ENCODE data around the gene SNX9.
A peak's percentile ranks its signal among the peaks of the same experiment; 100 is the strongest.

Gene SNX9

DNA sequence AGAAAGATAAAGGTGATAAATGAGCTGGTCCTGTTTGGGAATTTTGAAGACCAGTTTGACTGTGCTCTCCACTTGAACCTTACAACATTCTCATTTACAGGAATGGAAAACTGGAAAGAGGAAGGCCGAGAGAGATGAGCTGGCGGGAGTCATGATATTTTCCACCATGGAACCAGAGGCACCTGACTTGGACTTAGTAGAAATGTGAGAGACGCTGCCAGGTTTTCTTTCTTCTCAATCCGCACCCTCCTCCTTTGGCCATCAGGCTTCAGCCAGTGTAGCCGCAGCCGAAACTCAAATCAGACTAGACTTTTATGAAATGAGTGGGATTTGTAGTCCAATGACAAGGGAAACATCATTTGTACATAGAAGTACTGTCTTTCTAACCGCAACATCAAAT is 104.0 kb downstream of the SNX9 start:
- no peak overlapping the region for H2BK5ac ChIP-seq (ENCODE audit: low read length)
- no peaks in the 10 kb centered on the region for H3K27me3 ChIP-seq (ENCODE audit: control insufficient read depth in 3 of 3, insufficient read depth in 3 of 3, low read depth in 1 of 3, low read length in 3 of 3)
- H3K18ac ChIP-seq (ENCODE audit: low read length), result no peak overlapping the region
- H4K91ac ChIP-seq (ENCODE audit: low read depth, low read length, poor library complexity), result no peak overlapping the region
- no peak overlapping the region for H2BK15ac ChIP-seq (ENCODE audit: low read length)
- no peak for DNase-seq (ENCODE audit: low spot score)
- H3K79me1 ChIP-seq (ENCODE audit: low read depth, low read length), result no peaks in the 10 kb centered on the region
- no peak overlapping the region for H3K27ac ChIP-seq (replicated peaks; ENCODE audit: low read length)
- H3K4me2 ChIP-seq (ENCODE audit: insufficient read depth, low read length, poor library complexity, severe bottlenecking), result no peak overlapping the region
- H3K4ac ChIP-seq (ENCODE audit: low read length), result no peak overlapping the region
- no peak overlapping the region for H3K9ac ChIP-seq (ENCODE audit: low read depth, low read length, poor library complexity)
- no peak overlapping the region for H4K8ac ChIP-seq (ENCODE audit: low read depth, low read length)
- no peak overlapping the region for H3K4me3 ChIP-seq (ENCODE audit: low read length in 2 of 2)
- no peak overlapping the region for H2BK120ac ChIP-seq (ENCODE audit: low read depth, low read length)
- WGBS, 2 donors (ENCODE audit: extremely low coverage in 2 of 2, insufficient read length in 2 of 2, insufficient replicate concordance in 1 of 2), result no CpG with 5 or more reads among the region's 7 CpGs
- no peak overlapping the region for H3K14ac ChIP-seq (ENCODE audit: low read length)
- no peak overlapping the region for H3K23ac ChIP-seq (ENCODE audit: low read depth, low read length, poor library complexity)
- no peaks in the 10 kb centered on the region for H3K9me3 ChIP-seq (replicated peaks in 1 of 2; ENCODE audit: control insufficient read depth in 2 of 2, insufficient read depth in 1 of 2, low read depth in 1 of 2, low read length in 2 of 2)
- peaks cover 17 to 76% of the 10 kb centered on the region in 2 donors for H3K36me3 ChIP-seq (replicated peaks in 1 of 2; ENCODE audit: control insufficient read depth in 2 of 2, insufficient read depth in 2 of 2, low read length in 2 of 2)
- H2BK12ac ChIP-seq (ENCODE audit: low read length), result no peak overlapping the region
- no peak overlapping the region for H2AFZ ChIP-seq (ENCODE audit: low read length)
- H3K4me1 ChIP-seq (ENCODE audit: control insufficient read depth in 2 of 2, insufficient read depth in 1 of 2, low read depth in 1 of 2, low read length in 2 of 2), result peaks cover 0 to 9% of the 10 kb centered on the region in 2 donors
- H2AK5ac ChIP-seq (ENCODE audit: low read depth, low read length), result no peak overlapping the region

DNA sequence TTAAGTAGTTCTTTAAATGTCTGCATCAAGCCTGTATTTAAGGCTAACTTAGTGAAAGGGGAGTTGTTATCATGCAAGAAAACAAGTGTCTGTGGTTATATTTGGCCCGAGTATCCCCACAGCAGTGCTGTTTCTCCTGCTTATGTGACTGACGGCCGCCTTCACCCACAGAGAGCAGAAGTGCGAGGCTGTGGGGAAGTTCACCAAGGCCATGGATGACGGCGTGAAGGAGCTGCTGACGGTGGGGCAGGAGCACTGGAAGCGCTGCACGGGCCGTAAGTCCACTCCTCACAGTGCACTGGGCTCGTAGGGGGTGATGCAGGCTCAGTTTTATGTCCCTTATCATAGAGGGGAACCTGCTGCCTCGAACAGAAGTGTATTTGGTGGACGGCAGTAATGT is 105.4 kb downstream of the SNX9 start:
- Histone ChIP-seq H3K27me3 (ENCODE audit: control insufficient read depth in 3 of 3, insufficient read depth in 3 of 3, low read depth in 1 of 3, low read length in 3 of 3) (no peaks in the 10 kb centered on the region), H4K91ac (ENCODE audit: low read depth, low read length, poor library complexity) (no peak overlapping the region), H3K14ac (ENCODE audit: low read length) (no peak overlapping the region), H3K79me1 (ENCODE audit: low read depth, low read length) (no peaks in the 10 kb centered on the region), H3K9me3 (replicated peaks in 1 of 2; ENCODE audit: control insufficient read depth in 2 of 2, insufficient read depth in 1 of 2, low read depth in 1 of 2, low read length in 2 of 2) (no peaks in the 10 kb centered on the region), H4K8ac (ENCODE audit: low read depth, low read length) (peak overlapping the region; percentile 85), H3K4me3 (ENCODE audit: low read length in 2 of 2) (peak overlapping the region in 1 of 2 donors; percentile 31), H2BK120ac (ENCODE audit: low read depth, low read length) (no peak overlapping the region), H3K9ac (ENCODE audit: low read depth, low read length, poor library complexity) (peak overlapping the region; percentile 50), H2AK5ac (ENCODE audit: low read depth, low read length) (no peak overlapping the region), H3K4me2 (ENCODE audit: insufficient read depth, low read length, poor library complexity, severe bottlenecking) (no peak overlapping the region), H3K23ac (ENCODE audit: low read depth, low read length, poor library complexity) (no peak overlapping the region), H3K18ac (ENCODE audit: low read length) (no peak overlapping the region), H3K36me3 (replicated peaks in 1 of 2; ENCODE audit: control insufficient read depth in 2 of 2, insufficient read depth in 2 of 2, low read length in 2 of 2) (peaks cover 20 to 76% of the 10 kb centered on the region in 2 donors), H3K27ac (replicated peaks; ENCODE audit: low read length) (no peak overlapping the region), H2BK5ac (ENCODE audit: low read length) (no peak overlapping the region), H2BK15ac (ENCODE audit: low read length) (no peak overlapping the region), H2BK12ac (ENCODE audit: low read length) (no peak overlapping the region), H3K4ac (ENCODE audit: low read length) (no peak overlapping the region), H2AFZ (ENCODE audit: low read length) (no peak overlapping the region), H3K4me1 (ENCODE audit: control insufficient read depth in 2 of 2, insufficient read depth in 1 of 2, low read depth in 1 of 2, low read length in 2 of 2) (peaks cover 0 to 9% of the 10 kb centered on the region in 2 donors)
- DNase-seq (ENCODE audit: low spot score), result no peak
- WGBS, 2 donors (ENCODE audit: extremely low coverage in 2 of 2, insufficient read length in 2 of 2, insufficient replicate concordance in 1 of 2), result no CpG with 5 or more reads among the region's 13 CpGs

GRCh38 chr6:157929076-157929475 is 106.0 kb downstream of the SNX9 start:
- H3K27me3 ChIP-seq (ENCODE audit: control insufficient read depth in 3 of 3, insufficient read depth in 3 of 3, low read depth in 1 of 3, low read length in 3 of 3), result no peaks in the 10 kb centered on the region
- H2BK120ac ChIP-seq (ENCODE audit: low read depth, low read length), result no peak overlapping the region
- H3K14ac ChIP-seq (ENCODE audit: low read length), result no peak overlapping the region
- H3K9me3 ChIP-seq (replicated peaks in 1 of 2; ENCODE audit: control insufficient read depth in 2 of 2, insufficient read depth in 1 of 2, low read depth in 1 of 2, low read length in 2 of 2), result no peaks in the 10 kb centered on the region
- H2BK15ac ChIP-seq (ENCODE audit: low read length), result no peak overlapping the region
- H4K8ac ChIP-seq (ENCODE audit: low read depth, low read length), result no peak overlapping the region
- no peak overlapping the region for H3K4me3 ChIP-seq (ENCODE audit: low read length in 2 of 2)
- H2AK5ac ChIP-seq (ENCODE audit: low read depth, low read length), result no peak overlapping the region
- peaks cover 19 to 78% of the 10 kb centered on the region in 2 donors for H3K36me3 ChIP-seq (replicated peaks in 1 of 2; ENCODE audit: control insufficient read depth in 2 of 2, insufficient read depth in 2 of 2, low read length in 2 of 2)
- H3K27ac ChIP-seq (replicated peaks; ENCODE audit: low read length), result no peak overlapping the region
- H4K91ac ChIP-seq (ENCODE audit: low read depth, low read length, poor library complexity), result no peak overlapping the region
- DNase-seq (ENCODE audit: low spot score), result no peak
- H2AFZ ChIP-seq (ENCODE audit: low read length), result peak overlapping the region; percentile 80
- H3K79me1 ChIP-seq (ENCODE audit: low read depth, low read length), result no peaks in the 10 kb centered on the region
- no peak overlapping the region for H3K18ac ChIP-seq (ENCODE audit: low read length)
- H2BK12ac ChIP-seq (ENCODE audit: low read length), result no peak overlapping the region
- no peak overlapping the region for H3K23ac ChIP-seq (ENCODE audit: low read depth, low read length, poor library complexity)
- WGBS, 2 donors (ENCODE audit: extremely low coverage in 2 of 2, insufficient read length in 2 of 2, insufficient replicate concordance in 1 of 2), result no CpG with 5 or more reads among the region's 7 CpGs
- no peak overlapping the region for H2BK5ac ChIP-seq (ENCODE audit: low read length)
- H3K4me2 ChIP-seq (ENCODE audit: insufficient read depth, low read length, poor library complexity, severe bottlenecking), result no peak overlapping the region
- peaks cover 0 to 9% of the 10 kb centered on the region in 2 donors for H3K4me1 ChIP-seq (ENCODE audit: control insufficient read depth in 2 of 2, insufficient read depth in 1 of 2, low read depth in 1 of 2, low read length in 2 of 2)
- no peak overlapping the region for H3K4ac ChIP-seq (ENCODE audit: low read length)
- no peak overlapping the region for H3K9ac ChIP-seq (ENCODE audit: low read depth, low read length, poor library complexity)

GRCh38 chr6:157929765-157930319 is 106.8 kb downstream of the SNX9 start:
- no CpG with 5 or more reads among the region's 3 CpGs for WGBS, 2 donors (ENCODE audit: extremely low coverage in 2 of 2, insufficient read length in 2 of 2, insufficient replicate concordance in 1 of 2)
- peaks cover 19 to 81% of the 10 kb centered on the region in 2 donors for H3K36me3 ChIP-seq (replicated peaks in 1 of 2; ENCODE audit: control insufficient read depth in 2 of 2, insufficient read depth in 2 of 2, low read length in 2 of 2)

More at GRCh38 chr6:157929765-157930319, 106.8 kb downstream of the SNX9 start:
- no peak overlapping the region for H2BK15ac ChIP-seq (ENCODE audit: low read length)
- H3K9me3 ChIP-seq (replicated peaks in 1 of 2; ENCODE audit: control insufficient read depth in 2 of 2, insufficient read depth in 1 of 2, low read depth in 1 of 2, low read length in 2 of 2), result no peaks in the 10 kb centered on the region
- no peak overlapping the region for H3K14ac ChIP-seq (ENCODE audit: low read length)
- no peak overlapping the region for H2BK120ac ChIP-seq (ENCODE audit: low read depth, low read length)
- no peak overlapping the region for H3K23ac ChIP-seq (ENCODE audit: low read depth, low read length, poor library complexity)
- H2AK5ac ChIP-seq (ENCODE audit: low read depth, low read length), result no peak overlapping the region
- no peak overlapping the region for H3K4me3 ChIP-seq (ENCODE audit: low read length in 2 of 2)
- H4K91ac ChIP-seq (ENCODE audit: low read depth, low read length, poor library complexity), result no peak overlapping the region
- no peak overlapping the region for H2BK5ac ChIP-seq (ENCODE audit: low read length)
- peaks cover 0 to 9% of the 10 kb centered on the region in 2 donors for H3K4me1 ChIP-seq (ENCODE audit: control insufficient read depth in 2 of 2, insufficient read depth in 1 of 2, low read depth in 1 of 2, low read length in 2 of 2)
- H3K27me3 ChIP-seq (ENCODE audit: control insufficient read depth in 3 of 3, insufficient read depth in 3 of 3, low read depth in 1 of 3, low read length in 3 of 3), result no peaks in the 10 kb centered on the region
- no peak overlapping the region for H3K27ac ChIP-seq (replicated peaks; ENCODE audit: low read length)
- H3K4me2 ChIP-seq (ENCODE audit: insufficient read depth, low read length, poor library complexity, severe bottlenecking), result no peak overlapping the region
- no peak overlapping the region for H3K18ac ChIP-seq (ENCODE audit: low read length)
- no peak for DNase-seq (ENCODE audit: low spot score)
- H3K9ac ChIP-seq (ENCODE audit: low read depth, low read length, poor library complexity), result no peak overlapping the region
- H4K8ac ChIP-seq (ENCODE audit: low read depth, low read length), result no peak overlapping the region
- H3K79me1 ChIP-seq (ENCODE audit: low read depth, low read length), result no peaks in the 10 kb centered on the region
- no peak overlapping the region for H2AFZ ChIP-seq (ENCODE audit: low read length)
- H3K4ac ChIP-seq (ENCODE audit: low read length), result no peak overlapping the region
- no peak overlapping the region for H2BK12ac ChIP-seq (ENCODE audit: low read length)

Data from neuronal stem cell (in vitro differentiated cells).